Dermis microvascular lymphatic vessel endothelial cell (primary cell): ENCODE data around the gene CHAD. TPM values are rescaled to one million over a fixed set of nuclear protein-coding genes. Genes with fewer than 3 reads are reported as not detected.

Experiments used
- DNase-seq, 2 donors: peaks; one replicate each; pipeline versions ENCODE4 v3.0.0 to v3.0.0-alpha.2; 2010; ENCODE audit warnings: low read depth in 2 of 2
- total RNA-seq: library from RNA; depleted of rRNA; stranded (reverse); fragments of >200 nt; gene quantifications from 2 replicates; pipeline ENCODE4 v1.2.1, GENCODE V29; 2014

The CHAD gene
- total RNA-seq, 1 donor from 2014 or later: not detected

DNA sequence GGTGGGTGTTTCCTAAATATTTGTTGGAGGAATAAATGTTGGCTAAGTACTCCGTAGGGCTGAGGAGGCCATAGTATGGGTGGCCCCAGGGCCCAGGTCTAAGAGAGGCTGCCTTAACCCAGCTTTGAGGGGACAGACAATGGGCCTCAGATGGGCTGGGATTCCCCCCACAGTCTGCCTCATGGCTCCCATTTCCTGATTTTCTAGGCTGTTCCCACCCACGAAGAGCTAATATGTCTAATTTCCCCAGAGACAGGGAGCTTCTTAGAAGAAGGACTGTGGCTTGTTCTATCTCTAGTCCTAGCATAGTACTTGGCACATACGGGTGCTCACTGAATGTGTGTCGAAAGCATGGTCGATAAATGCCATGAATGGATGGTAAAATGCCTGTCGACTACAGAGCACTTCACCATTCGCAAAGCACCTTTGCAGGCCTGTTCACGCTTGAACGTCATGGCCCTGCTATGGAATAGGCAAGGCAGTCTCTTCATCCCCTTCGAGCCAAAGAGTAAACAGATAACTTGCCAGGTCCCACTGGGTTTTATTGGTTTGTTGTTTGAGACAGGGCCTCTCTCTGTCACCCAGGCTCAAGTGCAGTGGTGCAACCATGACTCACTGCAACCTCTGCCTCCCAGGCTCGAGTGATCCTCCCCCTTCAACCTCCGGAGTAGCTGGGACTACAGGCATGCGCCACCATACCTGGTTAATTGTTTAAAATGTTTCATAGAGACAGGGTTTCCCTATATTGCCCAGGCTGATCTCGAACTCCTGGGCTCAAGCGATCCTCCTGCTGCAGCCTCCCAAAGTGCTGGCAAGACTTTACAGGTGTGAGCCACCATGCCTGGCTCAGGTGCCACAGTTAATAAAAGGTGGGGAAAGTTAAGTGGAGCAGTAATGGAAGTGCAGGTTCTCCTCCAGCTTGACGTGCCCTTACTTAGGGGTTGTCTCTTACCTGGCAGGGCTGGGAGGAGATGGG is 9.7 kb downstream of the CHAD start:
- DNase-seq: no peak

DNA sequence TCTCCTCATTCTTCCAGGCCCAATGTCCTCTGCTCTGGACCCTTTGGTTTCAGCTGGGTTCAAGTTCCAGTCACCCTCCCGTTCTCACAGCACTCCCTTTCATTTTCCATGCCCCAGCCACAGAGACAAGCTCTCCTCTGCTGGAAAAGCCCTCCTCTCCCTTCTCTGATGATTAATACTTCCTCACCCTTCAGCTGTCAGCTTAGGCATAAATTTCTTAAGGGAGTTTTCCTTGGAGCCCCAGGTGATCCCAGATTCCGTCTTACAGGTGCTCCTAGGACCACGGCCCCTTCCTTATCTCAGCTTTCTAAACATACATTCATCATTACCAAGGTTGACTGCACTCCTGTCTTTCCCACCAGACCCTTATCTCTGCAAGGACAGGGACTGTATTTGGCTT is 10.4 kb downstream of the CHAD start:
- DNase-seq: no peak

GRCh38 chr17:50457621-50458020 is 11.1 kb downstream of the CHAD start:
- DNase-seq: no peak

GRCh38 chr17:50453901-50454300 is 14.8 kb downstream of the CHAD start:
- no peak for DNase-seq

- DNase-seq: no peak
These were observed 15.9 kb downstream of the CHAD start for GRCh38 chr17:50452630-50453300.

DNA sequence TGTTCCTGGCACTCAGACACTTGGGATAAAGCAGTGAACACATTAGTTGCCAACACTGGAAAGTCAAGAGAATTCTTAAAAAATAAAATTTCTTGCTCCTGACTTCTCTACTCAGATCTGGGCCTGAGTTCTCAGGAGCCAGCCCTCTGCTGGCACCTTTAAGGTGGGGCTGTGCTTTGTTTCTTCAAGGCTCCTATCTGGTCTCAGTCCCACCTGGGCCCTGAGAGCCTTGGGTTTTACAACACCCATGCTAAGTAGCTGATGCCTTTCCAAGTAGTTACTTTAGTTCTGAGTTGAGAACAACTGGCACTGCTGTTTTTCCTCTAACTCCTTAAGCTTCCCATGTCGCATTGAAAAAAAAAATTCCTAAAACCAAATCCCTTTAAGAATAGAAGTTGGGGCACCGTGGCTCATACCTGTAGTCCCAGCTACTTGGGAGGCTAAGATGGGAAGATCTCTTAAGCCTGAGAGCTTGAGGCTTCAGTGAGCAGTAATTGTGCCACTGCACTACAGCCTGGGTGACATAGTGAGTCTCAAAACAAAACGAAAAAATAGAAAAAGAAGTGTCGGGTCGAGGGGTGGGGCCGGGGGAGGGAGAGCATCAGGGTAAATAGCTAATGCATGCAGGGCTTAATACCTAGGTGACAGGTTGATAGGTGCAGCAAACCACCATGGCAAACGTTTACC is 16.6 kb downstream of the CHAD start:
- no peak for DNase-seq

DNA sequence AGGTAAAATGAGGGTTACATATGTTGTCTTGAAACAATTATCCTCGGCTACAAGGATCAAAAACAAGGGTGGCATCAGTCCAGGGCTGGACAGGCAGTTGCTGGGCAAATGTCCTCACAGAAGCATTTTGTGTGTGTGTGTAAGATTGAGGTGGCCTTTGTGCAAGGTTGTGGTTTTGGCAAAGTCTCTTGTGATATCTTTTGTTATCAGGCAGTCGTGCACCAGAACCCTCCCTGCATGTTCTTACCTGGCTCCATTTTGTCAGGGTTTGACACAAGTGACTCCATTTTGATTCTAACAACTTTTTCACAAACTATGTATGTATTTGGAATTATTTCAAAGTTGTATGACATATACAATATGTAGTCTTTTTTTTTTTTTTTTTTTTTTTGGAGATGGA is 20.0 kb downstream of the CHAD start:
- DNase-seq: no peak

DNA sequence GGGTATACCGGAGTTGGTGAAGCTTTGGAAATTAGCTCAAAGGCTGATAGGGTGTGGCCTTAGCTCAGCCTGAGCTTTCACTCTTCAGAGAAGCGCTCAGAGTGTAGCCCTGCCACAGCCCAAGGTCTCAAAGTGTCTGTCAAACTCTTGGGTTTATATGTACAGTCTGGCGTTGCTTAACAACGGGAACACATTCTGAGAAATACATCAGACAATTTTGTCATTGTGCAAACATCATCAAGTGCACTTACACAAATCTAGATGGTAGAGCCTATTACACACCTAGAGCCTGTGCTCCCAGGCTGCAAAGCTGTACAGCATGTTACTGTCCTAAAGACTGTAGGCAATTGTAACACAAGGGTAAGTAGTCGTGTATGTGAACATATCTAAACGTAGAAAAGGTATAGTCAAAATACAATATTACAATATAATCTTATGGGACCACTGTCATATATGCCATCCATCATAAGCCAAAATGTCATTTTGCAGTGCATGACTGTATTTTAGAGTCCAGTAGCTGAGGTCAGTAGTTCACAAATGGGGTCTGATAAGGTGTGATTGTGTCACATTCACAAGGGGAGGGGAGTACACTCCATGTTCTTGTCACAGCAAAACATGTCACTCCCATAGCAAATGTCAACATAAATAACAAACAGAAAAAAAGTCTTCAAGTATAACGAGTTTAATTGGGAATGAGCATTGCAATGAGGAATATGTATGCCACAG is 20.6 kb downstream of the CHAD start:
- DNase-seq: no peak

- DNase-seq: no peak
These were observed 22.9 kb downstream of the CHAD start for GRCh38 chr17:50445730-50446325.

DNA sequence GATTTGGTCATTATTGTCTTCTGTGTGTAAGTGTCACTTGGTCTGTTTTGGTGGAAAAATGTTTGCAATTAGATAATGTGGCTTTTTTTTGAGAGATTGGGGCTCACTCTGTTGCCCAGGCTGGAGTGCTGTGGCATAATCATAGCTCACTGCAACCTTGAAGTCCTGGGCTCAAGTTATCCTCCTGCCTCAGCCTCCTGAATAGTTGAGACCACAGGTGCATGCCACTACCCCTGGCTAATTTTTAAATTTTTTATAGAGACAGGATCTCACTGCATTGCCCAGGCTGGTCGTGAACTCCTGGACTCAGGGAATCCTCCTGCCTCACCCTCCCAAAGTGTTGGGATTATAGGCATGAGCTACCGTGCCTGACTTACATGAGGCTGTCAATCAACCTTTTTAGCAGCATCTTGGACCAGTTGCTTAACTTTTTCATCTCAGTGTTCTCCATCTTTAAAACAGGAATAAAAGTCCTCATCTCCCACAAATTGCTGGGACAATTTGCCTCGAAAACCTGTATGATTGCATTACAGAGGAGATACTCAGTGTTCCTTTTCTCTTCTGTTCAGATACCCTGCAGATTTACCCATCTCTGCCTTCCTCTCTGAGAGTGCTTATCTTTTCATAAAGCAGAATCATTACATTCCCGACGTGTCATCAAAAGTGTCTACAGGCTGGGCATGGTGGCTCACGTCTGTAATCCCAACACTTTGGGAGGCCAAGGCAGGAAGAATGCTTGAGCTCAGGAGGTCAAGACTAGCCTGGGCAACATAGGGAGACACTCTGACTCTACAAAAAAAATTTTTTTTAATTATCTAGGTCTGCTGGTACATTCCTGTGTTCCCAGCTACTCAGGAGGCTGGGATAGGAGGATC is 23.6 kb downstream of the CHAD start:
- DNase-seq: no peak

DNA sequence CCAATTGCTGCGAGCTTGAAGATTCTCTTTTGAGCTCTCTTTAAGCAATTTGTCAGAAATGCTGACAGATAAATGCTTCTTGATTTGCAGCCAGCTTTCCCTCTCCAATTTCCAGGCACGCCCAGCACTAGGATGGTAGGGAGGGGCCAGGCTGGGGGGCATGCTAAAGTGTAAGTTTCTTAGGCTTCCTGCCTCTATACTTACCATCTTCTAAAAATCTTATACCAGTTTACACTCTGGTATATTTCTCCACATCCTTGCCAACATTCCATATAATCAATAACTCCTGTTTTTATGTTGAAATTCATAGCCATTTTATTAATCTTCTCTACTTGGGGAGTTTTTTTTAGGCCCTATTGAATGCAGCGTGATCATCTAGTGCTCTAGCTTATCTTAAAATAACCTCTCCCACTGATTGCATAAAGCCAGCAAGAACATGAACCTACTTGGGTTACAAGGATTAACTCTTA is 25.1 kb downstream of the CHAD start:
- DNase-seq: no peak

GRCh38 chr17:50440838-50441829 is 27.5 kb downstream of the CHAD start:
- no peak for DNase-seq

DNA sequence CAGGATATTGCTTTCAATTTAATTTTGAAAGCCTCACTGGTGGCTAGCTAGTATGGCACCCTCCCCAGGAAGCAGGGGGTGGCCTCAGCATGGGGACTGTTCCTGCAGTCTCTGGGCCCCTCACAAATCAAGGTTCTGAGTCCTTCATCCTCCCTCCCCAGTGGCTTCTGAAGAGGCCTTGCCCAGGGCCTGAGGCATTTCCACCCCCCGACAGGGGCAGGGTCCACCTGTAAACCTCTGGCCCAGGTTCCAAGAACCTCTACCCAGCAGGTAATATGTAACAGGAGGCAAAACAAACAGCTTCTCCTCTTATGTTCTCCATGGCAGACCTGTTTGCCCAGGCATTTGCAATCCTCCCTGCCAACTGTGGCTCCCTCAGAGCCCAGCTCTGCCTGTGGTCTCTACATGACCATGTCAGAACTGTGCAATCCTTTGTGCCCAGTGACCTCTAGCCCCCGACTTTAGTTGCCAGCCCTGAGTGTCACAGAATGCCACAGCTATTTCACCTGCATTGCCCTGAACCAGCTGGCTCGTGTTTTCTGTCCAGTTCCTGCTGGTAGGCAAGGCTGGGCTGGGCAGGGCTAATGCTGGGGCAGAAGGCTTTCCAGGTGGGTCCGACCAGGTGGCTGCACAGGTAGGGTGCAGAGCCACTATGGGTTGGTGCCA is 28.4 kb downstream of the CHAD start:
- DNase-seq: no peak

GRCh38 chr17:50439008-50439407 is 29.7 kb downstream of the CHAD start:
- DNase-seq: no peak

- DNase-seq: no peak
These were observed 31.3 kb downstream of the CHAD start for GRCh38 chr17:50437409-50437808.

- DNase-seq: no peak
These were observed 36.4 kb downstream of the CHAD start for GRCh38 chr17:50432125-50432762.

DNA sequence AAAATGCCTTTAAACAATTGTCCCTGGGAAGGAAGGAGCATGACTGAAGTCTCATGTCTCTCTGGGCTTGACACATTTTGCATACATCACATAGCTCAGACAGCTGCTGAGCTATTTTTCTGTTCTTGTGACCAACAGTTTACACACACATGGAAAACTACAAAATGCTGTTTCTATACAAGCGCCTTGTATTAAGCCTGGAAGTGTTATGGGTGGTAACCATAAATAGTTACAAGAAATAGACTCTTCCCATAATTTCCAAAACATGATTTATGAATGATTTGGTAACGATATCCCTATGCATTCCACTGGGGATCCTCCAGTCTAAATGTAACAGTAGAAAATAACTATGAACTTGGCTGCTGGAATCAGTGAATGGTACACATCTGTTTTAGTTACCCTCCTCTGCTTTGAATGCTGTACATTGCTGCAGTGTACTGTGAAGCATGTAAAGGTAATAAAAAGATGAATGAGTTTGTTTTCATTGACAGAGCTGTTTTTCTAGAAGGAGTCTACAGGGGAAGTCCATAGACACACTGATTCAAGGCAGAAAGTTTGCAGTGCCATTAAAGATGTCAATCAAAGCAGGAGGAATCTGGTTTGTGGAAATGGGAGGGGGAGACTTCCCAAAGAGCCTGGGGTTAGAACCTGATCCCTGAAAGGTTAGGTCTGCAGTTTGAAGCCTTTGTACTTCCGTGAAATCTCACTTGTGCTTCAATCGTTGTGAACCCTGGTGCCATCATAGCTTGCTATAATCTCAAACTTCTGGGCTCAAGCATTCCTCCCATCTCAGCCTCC is 37.7 kb downstream of the CHAD start:
- no peak for DNase-seq
